GM23338 (cell line): ENCODE data around the gene AGFG1. TPM values are rescaled to one million over a fixed set of nuclear protein-coding genes. Genes with fewer than 3 reads are reported as not detected.

Experiments used
- ATAC-seq: fragments of 200-7000 bp; cut with Tn5 transposase; 3 replicates; pipeline ENCODE4 v1.9.1; 2020
- DNase-seq: peaks from one replicate; pipeline ENCODE4 v3.0.0-alpha.2; 2015; ENCODE audit warnings: low spot score
- H2AFZ ChIP-seq: fragments of 200-600 bp; sonication (generic); 2 replicates; pipeline ENCODE4 v1.8.0; 2016; ENCODE audit warnings: antibody characterized with exemption, mild to moderate bottlenecking, moderate library complexity
- H3F3A ChIP-seq: fragments of 200-600 bp; sonication (generic); replicated peaks from 2 replicates; pipeline ENCODE4 v1.8.0; 2017; ENCODE audit warnings: antibody characterized with exemption, mixed run types, low read depth
- H3K27ac ChIP-seq: fragments of 200-600 bp; sonication (generic); 2 replicates; pipeline ENCODE4 v1.6.1; 2016; ENCODE audit warnings: low read depth
- H3K27me3 ChIP-seq: fragments of 200-600 bp; sonication (generic); 2 replicates; pipeline ENCODE4 v1.8.0; 2016; ENCODE audit warnings: mild to moderate bottlenecking, mixed run types, moderate library complexity; ENCODE audit not compliant: insufficient read depth
- H3K36me3 ChIP-seq: fragments of 200-600 bp; sonication (generic); 2 replicates; pipeline ENCODE4 v1.8.0; 2016; ENCODE audit warnings: mild to moderate bottlenecking; ENCODE audit not compliant: insufficient read depth
- H3K4me1 ChIP-seq: fragments of 200-600 bp; sonication (generic); 2 replicates; pipeline ENCODE4 v1.8.0; 2016; ENCODE audit warnings: mild to moderate bottlenecking, moderate library complexity; ENCODE audit not compliant: insufficient read depth
- H3K4me2 ChIP-seq: fragments of 200-600 bp; sonication (generic); 2 replicates; pipeline ENCODE4 v1.7.1; 2017; ENCODE audit warnings: mixed run types
- H3K4me3 ChIP-seq: fragments of 200-600 bp; sonication (generic); 2 replicates; pipeline ENCODE4 v1.6.1; 2016; ENCODE audit warnings: mixed run types
- H3K79me2 ChIP-seq: fragments of 200-600 bp; sonication (generic); replicated peaks from 2 replicates; pipeline ENCODE4 v1.8.0; 2017; ENCODE audit warnings: mild to moderate bottlenecking; ENCODE audit not compliant: insufficient read depth
- H3K9me2 ChIP-seq: fragments of 200-600 bp; sonication (generic); 2 replicates; pipeline ENCODE4 v1.8.0; 2017; ENCODE audit not compliant: insufficient read depth
- H4K20me1 ChIP-seq: fragments of 200-600 bp; sonication (generic); replicated peaks from 2 replicates; pipeline ENCODE4 v1.8.0; 2017; ENCODE audit warnings: mild to moderate bottlenecking; ENCODE audit not compliant: insufficient read depth
- H3K27ac Mint-ChIP-seq: 2 replicates; pipeline ENCODE4 v1.8.0; 2020; ENCODE audit warnings: inconsistent platforms, mild to moderate bottlenecking, moderate library complexity, mixed read lengths
- H3K27me3 Mint-ChIP-seq: 3 replicates; pipeline ENCODE4 v1.8.0; 2022; ENCODE audit warnings: low read depth, mild to moderate bottlenecking, moderate library complexity, mixed read lengths, inconsistent platforms; ENCODE audit not compliant: insufficient read depth, poor library complexity
- H3K36me3 Mint-ChIP-seq: 3 replicates; pipeline ENCODE4 v1.8.0; 2021; ENCODE audit warnings: low read depth, mild to moderate bottlenecking, inconsistent platforms, moderate library complexity, mixed read lengths
- H3K4me1 Mint-ChIP-seq: 3 replicates; pipeline ENCODE4 v1.8.0; 2020; ENCODE audit warnings: mild to moderate bottlenecking, inconsistent platforms, mixed read lengths
- H3K4me3 Mint-ChIP-seq: 3 replicates; pipeline ENCODE4 v1.8.0; 2021; ENCODE audit warnings: moderate library complexity, mild to moderate bottlenecking, inconsistent platforms, mixed read lengths
- H3K9me3 Mint-ChIP-seq: 3 replicates; pipeline ENCODE4 v1.8.0; 2020; ENCODE audit warnings: moderate library complexity, mild to moderate bottlenecking, inconsistent platforms, mixed read lengths
- CREB1 ChIP-seq: fragments of 250-450 bp; sonication (Bioruptor Pico); IDR thresholded peaks from 2 replicates; pipeline ENCODE4 v1.5.0; 2020; ENCODE audit warnings: low read depth, mild to moderate bottlenecking, moderate library complexity
- CTCF ChIP-seq, 2 experiments: fragments of 200-600 bp in 1 of 2; sonication (generic) in 1 of 2; conservative IDR thresholded peaks; 2 replicates each; pipeline versions ENCODE4 v1.5.1 to v1.6.1; 2016 to 2017; ENCODE audit warnings: antibody characterized with exemption in 2 of 2, low read depth in 2 of 2, mild to moderate bottlenecking in 2 of 2, moderate library complexity in 1 of 2
- EZH2phosphoT487 ChIP-seq: fragments of 200-600 bp; sonication (generic); IDR thresholded peaks from one replicate; pipeline ENCODE4 v1.8.1; 2018; ENCODE audit warnings: antibody characterized with exemption; ENCODE audit not compliant: unreplicated experiment
- JUNB ChIP-seq: IDR thresholded peaks from one replicate; pipeline ENCODE4 v1.6.1; 2016; ENCODE audit warnings: antibody characterized with exemption; ENCODE audit not compliant: unreplicated experiment
- STAT1 ChIP-seq: IDR thresholded peaks from one replicate; pipeline ENCODE4 v1.6.1; 2016; ENCODE audit warnings: antibody characterized with exemption; ENCODE audit not compliant: unreplicated experiment
- ZNF331 ChIP-seq: fragments of 250-450 bp; sonication (Bioruptor Pico); IDR thresholded peaks from 2 replicates; pipeline ENCODE4 v1.5.0; 2020; ENCODE audit warnings: low read depth, mild to moderate bottlenecking, moderate library complexity
- polyA plus RNA-seq: library from polyadenylated mRNA; unstranded; fragments of >200 nt; fragmentation: Nextera tagmentation; extraction: Ambion mirVana; gene quantifications from 2 replicates; pipeline ENCODE4 v1.2.1, GENCODE V29; 2016
- total RNA-seq: library from RNA; depleted of rRNA; stranded (reverse); fragments of >200 nt; shearing (Covaris generic); gene quantifications from 2 replicates; pipeline ENCODE4 v1.2.3, GENCODE V29; 2014
- TF ChIP-seq, protein P1 (sequence below): IDR thresholded peaks from 2 replicates; pipeline ENCODE4 v1.6.1; 2016; ENCODE audit warnings: antibody characterized with exemption

The AGFG1 gene
- total and polyA plus RNA-seq, 2 experiments from 2014 or later, result 14.5 to 113 TPM

- TF ChIP-seq JUNB (no peak), EZH2phosphoT487 (no peak), ZNF331 (no peak)
- TF ChIP-seq, protein P1, sequence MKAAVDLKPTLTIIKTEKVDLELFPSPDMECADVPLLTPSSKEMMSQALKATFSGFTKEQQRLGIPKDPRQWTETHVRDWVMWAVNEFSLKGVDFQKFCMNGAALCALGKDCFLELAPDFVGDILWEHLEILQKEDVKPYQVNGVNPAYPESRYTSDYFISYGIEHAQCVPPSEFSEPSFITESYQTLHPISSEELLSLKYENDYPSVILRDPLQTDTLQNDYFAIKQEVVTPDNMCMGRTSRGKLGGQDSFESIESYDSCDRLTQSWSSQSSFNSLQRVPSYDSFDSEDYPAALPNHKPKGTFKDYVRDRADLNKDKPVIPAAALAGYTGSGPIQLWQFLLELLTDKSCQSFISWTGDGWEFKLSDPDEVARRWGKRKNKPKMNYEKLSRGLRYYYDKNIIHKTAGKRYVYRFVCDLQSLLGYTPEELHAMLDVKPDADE, result no peak
These were observed 110.4 kb downstream of the AGFG1 start (continued) for GRCh38 chr2:227582369-227582768.

DNA sequence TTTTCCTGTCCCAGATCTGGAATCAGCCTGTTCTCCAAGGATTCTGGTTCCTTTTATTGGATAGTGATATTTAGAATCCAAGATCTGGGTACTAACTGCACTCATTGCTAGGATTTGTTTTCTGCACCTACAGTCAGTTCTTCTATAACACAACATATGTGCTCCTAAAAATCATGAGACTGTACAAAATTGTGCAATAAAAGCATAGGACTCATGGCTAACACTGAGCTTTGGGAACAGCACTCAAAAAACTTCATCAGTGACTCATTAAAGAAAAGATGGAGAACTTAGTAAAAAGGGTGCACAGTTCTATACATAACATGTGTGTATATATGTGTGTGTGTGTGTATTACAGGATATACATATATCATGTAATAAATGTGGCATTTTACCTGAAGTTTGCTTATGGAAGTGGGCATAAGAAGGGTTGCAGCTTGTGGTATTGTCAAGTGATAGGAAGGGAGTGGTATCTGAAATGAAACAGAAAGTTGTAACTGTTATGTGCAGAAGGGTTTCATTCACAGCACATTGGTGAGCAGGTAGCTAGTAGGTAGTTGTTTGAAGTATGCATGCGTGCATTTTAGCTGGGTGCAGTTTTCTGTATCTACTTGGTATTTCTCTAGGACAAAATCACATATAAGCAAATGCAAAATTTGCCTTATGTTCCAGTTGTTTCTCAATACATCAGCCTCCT is 120.9 kb downstream of the AGFG1 start:
- H3K4me1 Mint-ChIP-seq, result peaks cover 7% of the 10 kb centered on the region; the same call in 1 of the 3 replicates
- Histone ChIP-seq H3K79me2 (no peaks in the 10 kb centered on the region), H3K36me3 (no peaks in the 10 kb centered on the region), H3K4me2 (no peak overlapping the region), H3K9me2 (peaks cover 6% of the 10 kb centered on the region; the same call in 1 of the 2 replicates), H3K27ac (no peak overlapping the region), H2AFZ (no peak overlapping the region), H3K4me3 (no peak overlapping the region), H3K27me3 (no peaks in the 10 kb centered on the region), H4K20me1 (no peaks in the 10 kb centered on the region), H3F3A (no peaks in the 10 kb centered on the region), H3K4me1 (peaks cover 5% of the 10 kb centered on the region; the same call in 1 of the 2 replicates)
- no peak overlapping the region for H3K4me3 Mint-ChIP-seq
- H3K27me3 Mint-ChIP-seq, result peaks cover 4% of the 10 kb centered on the region
- H3K36me3 Mint-ChIP-seq, result no peaks in the 10 kb centered on the region
- TF ChIP-seq, protein P1, result no peak
- TF ChIP-seq JUNB, result no peak
- H3K27ac Mint-ChIP-seq, result no peak overlapping the region
- ATAC-seq (no peak), DNase-seq (no peak)
- no peaks in the 10 kb centered on the region; the same call in 1 of the 3 replicates for H3K9me3 Mint-ChIP-seq

DNA sequence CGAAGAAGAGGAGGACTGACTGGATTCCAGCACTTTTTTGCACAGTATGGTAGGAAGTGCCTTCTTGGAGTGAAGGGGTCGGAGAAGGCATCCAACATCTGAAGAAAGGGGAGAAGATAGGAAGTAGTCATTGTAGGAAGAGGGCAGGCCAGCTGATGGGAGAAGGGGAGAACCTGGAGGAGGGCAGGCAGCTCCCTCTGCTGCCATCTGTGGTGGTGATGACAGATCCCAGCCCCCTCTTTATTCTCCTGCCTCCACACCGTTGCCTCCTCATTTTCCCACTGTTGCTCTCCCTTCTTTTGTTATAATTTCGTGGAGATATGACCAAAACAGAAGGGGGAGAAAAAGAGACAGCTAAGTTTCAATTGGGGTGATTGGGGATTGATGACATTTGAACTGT is 123.8 kb downstream of the AGFG1 start:
- H3K27me3 ChIP-seq, result no peaks in the 10 kb centered on the region
- Mint-ChIP-seq H3K9me3 (no peaks in the 10 kb centered on the region; the same call in 2 of the 3 replicates), H3K4me1 (peaks cover 14% of the 10 kb centered on the region; the same call in 2 of the 3 replicates), H3K27me3 (peaks cover 4% of the 10 kb centered on the region), H3K27ac (no peak overlapping the region), H3K36me3 (no peaks in the 10 kb centered on the region), H3K4me3 (no peak overlapping the region)
- DNase-seq (no peak), ATAC-seq (peak; percentile 51; the same call in 2 of the 3 replicates)
- H3K4me3 ChIP-seq, result no peak overlapping the region
- TF ChIP-seq ZNF331, result no peak
- TF ChIP-seq CTCF (conservative IDR thresholded peaks at IDR 0.05; ENCODE audit: low read depth in 2 of 2), result peak in 1 of 2 experiments; percentile 42; a peak in 2 of 4 replicates
- no peak for TF ChIP-seq CREB1 (CRISPR knock-in tag)
- no peak for TF ChIP-seq JUNB
- no peak for TF ChIP-seq STAT1
- no peaks in the 10 kb centered on the region for H3K79me2 ChIP-seq
- no peak overlapping the region for H3K27ac ChIP-seq
- H4K20me1 ChIP-seq, result no peaks in the 10 kb centered on the region
- no peak overlapping the region for H2AFZ ChIP-seq
- H3K4me1 ChIP-seq, result peaks cover 10% of the 10 kb centered on the region; the same call in 1 of the 2 replicates
- peaks cover 6% of the 10 kb centered on the region; the same call in 1 of the 2 replicates for H3K9me2 ChIP-seq
- H3K36me3 ChIP-seq, result no peaks in the 10 kb centered on the region
- no peaks in the 10 kb centered on the region for H3F3A ChIP-seq
- no peak overlapping the region for H3K4me2 ChIP-seq
